Choroid plexus epithelial cell (primary cell): Measurements from ENCODE around the gene HLCS.

Experiments used
- DNase-seq: peaks from one replicate; pipeline ENCODE4 v3.0.0-alpha.2; 2010; ENCODE audit warnings: low read depth
- H3K4me3 ChIP-seq: 2 replicates; pipeline ENCODE4 v1.5.1; 2011; ENCODE audit warnings: low read depth, mild to moderate bottlenecking, control low read depth, low read length, moderate library complexity
- TF ChIP-seq, protein P1 (sequence below): conservative IDR thresholded peaks from 2 replicates; pipeline ENCODE4 v1.5.1; 2011; ENCODE audit warnings: low read depth, mild to moderate bottlenecking, control low read depth, inconsistent platforms, low read length, moderate library complexity

HLCS gene

DNA sequence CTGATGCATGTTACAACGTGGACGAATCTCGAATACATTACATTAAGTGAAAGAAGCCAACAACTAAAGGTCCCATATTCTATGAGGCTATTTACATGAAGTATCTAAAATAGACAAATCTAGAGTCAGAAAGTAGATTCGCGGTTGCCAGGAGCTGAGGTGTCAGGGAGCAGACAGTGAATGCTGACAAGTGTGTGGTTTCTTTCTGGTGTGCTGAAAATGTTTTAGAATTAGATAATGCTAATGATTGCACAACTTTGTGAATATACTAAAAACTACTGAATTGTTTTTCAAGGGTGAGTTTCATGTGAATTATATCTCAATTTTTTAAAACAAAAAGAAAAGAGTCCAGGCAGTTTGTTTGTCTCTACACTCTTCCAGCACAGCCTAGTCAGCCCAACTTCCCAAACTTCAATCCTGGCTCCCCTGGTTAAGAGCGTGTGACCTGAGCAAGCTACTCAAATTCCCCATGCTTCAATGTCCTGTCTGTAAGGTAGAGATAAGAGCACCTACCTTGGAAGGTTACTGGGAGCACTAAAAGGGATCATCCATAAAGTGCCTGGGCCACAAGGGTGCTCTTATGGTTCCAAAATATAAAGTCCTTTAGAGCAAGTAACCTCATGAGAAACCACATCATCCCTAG is 20.9 kb downstream of the HLCS start:
- peak; percentile 75 for DNase-seq
- H3K4me3 ChIP-seq, result no peak overlapping the region
- TF ChIP-seq, protein P1, sequence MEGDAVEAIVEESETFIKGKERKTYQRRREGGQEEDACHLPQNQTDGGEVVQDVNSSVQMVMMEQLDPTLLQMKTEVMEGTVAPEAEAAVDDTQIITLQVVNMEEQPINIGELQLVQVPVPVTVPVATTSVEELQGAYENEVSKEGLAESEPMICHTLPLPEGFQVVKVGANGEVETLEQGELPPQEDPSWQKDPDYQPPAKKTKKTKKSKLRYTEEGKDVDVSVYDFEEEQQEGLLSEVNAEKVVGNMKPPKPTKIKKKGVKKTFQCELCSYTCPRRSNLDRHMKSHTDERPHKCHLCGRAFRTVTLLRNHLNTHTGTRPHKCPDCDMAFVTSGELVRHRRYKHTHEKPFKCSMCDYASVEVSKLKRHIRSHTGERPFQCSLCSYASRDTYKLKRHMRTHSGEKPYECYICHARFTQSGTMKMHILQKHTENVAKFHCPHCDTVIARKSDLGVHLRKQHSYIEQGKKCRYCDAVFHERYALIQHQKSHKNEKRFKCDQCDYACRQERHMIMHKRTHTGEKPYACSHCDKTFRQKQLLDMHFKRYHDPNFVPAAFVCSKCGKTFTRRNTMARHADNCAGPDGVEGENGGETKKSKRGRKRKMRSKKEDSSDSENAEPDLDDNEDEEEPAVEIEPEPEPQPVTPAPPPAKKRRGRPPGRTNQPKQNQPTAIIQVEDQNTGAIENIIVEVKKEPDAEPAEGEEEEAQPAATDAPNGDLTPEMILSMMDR, result no peak

DNA sequence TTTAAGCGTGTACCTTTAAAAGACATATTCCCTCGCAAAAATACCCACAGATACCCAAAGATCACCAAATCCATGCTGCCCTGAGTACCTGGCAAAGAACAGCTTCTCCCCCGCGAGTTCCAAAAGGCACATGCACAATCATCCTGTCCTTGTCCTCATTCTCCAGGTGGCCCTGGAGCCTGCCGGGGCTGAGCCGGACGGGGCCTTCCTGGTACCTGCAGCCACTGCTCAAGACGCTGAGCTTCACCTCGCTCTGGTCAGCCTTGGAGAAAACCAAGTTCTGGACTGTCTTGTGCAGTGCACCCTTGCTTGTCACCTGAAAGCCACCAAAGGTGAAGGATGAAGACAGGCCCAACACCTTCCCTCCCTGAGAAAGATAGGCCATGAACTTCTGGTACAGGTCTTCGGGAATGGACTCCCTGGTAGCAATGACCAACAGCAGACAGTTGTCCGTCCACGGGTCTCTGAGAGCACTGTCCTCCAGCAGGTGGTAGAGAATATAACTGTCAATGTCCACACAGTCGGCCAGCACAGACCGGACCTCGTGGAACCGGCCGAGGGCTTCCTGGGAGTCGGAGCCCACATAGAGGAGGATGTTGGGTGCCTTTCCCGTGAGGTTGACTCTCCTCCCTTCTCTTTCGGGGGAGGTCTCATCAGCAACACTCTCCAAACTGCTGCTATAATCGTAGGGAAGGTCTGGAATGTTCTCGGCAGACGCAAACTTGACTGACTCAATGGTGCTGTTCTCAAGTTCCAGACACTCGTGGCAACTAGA is 29.9 kb downstream of the HLCS start:
- TF ChIP-seq, protein P1, result no peak
- DNase-seq, result no peak
- H3K4me3 ChIP-seq, result no peak overlapping the region

DNA sequence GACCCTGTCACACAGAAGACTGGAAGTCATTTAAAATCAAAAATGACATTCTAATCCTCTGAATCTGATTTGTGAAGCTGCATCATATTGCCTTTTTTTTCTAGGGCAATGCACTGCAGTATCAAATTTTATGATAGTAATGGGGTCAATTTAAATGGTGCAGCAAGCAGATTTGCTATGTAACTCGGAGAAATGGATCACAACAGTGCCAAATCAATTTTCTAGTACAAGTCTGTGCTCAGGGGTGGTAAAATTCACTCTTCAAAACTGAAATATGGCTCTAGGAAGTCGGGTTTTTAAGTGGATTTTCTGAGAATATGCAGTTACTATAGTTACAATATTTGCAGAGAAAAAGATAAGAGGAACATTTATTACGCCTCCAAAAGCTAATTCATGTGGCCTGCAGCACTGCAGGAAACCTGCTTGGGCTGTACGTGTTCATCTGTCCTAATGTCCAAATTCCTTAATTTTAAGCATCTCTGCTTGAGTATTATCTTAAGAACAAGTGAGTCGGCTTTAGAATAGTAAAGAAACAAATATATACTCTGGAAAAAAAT is 31.5 kb downstream of the HLCS start:
- DNase-seq, result no peak
- TF ChIP-seq, protein P1, result no peak
- H3K4me3 ChIP-seq, result no peak overlapping the region

DNA sequence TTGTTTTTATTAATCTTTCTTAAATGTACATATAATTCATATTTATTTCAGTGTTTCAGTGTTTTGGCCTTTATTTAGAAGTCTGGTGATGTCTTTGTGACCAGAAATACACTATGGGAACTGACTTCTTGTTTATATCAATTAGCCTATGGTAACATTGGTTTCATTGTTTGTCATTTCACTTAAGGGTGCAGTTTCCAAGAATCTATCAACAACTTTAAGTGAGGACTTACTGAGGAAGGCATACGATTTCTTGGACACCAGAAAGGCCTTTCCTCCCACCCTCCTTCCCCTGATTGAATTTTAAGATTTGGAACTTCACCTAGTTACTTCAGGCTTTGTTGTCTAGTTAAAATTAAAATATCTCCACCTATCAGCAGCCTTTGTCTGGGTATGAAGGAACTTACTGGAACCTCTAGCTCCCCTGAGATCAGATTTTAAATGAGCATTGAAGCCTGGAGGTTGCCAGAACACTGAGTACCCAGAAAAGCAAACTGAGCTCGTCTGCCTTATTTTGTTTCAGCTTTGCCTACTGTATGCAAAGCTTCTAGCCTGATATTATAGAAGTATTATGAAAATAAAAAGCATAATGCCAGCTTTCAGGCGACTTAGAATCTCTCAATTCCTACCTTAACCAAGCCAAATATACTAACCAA is 34.2 kb downstream of the HLCS start:
- DNase-seq, result no peak
- TF ChIP-seq, protein P1, result no peak
- H3K4me3 ChIP-seq, result no peak overlapping the region

DNA sequence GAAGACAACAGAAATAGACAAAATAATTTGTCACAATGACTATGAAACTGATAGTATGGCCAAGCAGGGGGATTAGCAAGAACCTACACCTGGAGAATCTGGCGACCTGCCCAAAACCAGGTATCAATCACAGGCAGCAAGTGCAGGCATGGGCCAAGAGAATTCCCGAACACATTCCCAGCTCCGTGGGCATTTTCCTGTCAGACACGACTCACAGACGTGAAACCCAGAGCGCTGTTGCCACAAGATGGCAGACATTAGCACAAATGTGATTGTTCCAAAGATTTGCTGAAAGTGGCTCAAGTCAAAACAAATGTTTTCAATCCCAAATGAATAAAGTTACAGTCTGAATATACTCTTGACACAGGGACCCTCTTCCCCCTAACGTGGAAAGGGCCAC is 36.8 kb downstream of the HLCS start:
- TF ChIP-seq, protein P1, result peak; percentile 55
- H3K4me3 ChIP-seq, result no peak overlapping the region
- DNase-seq, result peak; percentile 41

DNA sequence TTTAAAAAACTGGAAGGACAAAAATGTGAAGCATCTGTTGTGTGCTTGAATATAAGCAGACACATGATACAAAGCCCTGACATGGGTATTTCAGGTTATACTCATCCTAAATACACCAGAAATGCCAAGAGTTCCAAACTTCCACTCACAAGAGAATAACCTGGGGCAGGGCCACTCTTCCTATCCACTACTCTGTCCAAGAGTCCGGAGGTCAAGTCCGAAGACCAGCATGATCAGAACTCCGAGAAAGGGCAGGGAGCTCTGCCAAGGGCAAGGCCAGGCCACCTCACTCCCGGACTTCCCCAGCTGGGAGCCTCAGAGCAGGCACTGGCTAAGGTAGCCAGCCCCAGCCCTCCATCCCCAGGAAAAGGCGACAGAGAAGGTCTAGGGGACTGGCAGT is 37.5 kb downstream of the HLCS start:
- TF ChIP-seq, protein P1, result no peak
- no peak overlapping the region for H3K4me3 ChIP-seq
- no peak for DNase-seq
